HCT116 (cell line): Measurements from ENCODE around the gene DNAAF1. TPM values are rescaled to one million over a fixed set of nuclear protein-coding genes. Genes with fewer than 3 reads are reported as not detected.

Experiments
- ATAC-seq: fragments of 200-7000 bp; cut with Tn5 transposase; 2 replicates; pipeline ENCODE4 v1.9.1; 2020; ENCODE audit warnings: mild to moderate bottlenecking, moderate library complexity
- BruUV-seq: library from RNA; stranded (reverse); fragments of 400-500 nt; replicated peaks from 2 replicates; lab custom pipeline; 2021; lab: Mats Ljungman, UMichigan
- CTCF ChIA-PET: fragments of 300-600 bp; sonication (Branson Sonifier 250); formaldehyde crosslinking; loops from one replicate; lab custom pipeline; 2021; ENCODE audit warnings: antibody characterized with exemption; lab: Charles Lee
- POLR2A ChIA-PET: fragments of 300-600, 350-600 bp; sonication (Branson Sonifier 250); formaldehyde crosslinking; loops from one replicate; lab custom pipeline; 2021; ENCODE audit warnings: antibody characterized with exemption; lab: Charles Lee
- RAD21 ChIA-PET, 2 experiments: fragments of 300-600 bp; sonication (Branson Sonifier 250); formaldehyde crosslinking; loops; one replicate each; lab custom pipeline; 2023; ENCODE audit warnings: low total read pairs in 2 of 2; ENCODE audit not compliant: uncharacterized antibody in 2 of 2, unreplicated experiment in 2 of 2, low non-redundant PET in 1 of 2; lab: Charles Lee
- DNase-seq: peaks from one replicate; pipeline ENCODE4 v3.0.0-alpha.2; 2010; ENCODE audit warnings: low read depth, low spot score
- H2AFZ ChIP-seq: fragments of 200-600 bp; shearing (Covaris generic), sonication (generic); 2 replicates; pipeline ENCODE4 v1.6.1; 2017; ENCODE audit warnings: low read depth, mixed run types, mixed read lengths, antibody characterized with exemption, low read length; ENCODE audit not compliant: poor library complexity, severe bottlenecking
- H3K27ac ChIP-seq: 2 replicates; pipeline ENCODE4 v1.5.1; 2012; ENCODE audit warnings: low read depth, low read length
- H3K27me3 ChIP-seq: fragments of 200-600 bp; sonication (generic); 2 replicates; pipeline ENCODE4 v1.6.1; 2016; ENCODE audit warnings: mixed run types, low read length, mixed read lengths; ENCODE audit not compliant: insufficient read depth
- H3K36me3 ChIP-seq, 2 experiments: fragments of 200-500 bp in 1 of 2; fragments of 200-600 bp in 1 of 2; sonication (Bioruptor generic) in 1 of 2; sonication (generic) in 1 of 2; 2 replicates each; pipeline versions ENCODE4 v1.5.1 to v1.6.1; 2014 to 2016; ENCODE audit warnings: low read length in 2 of 2, inconsistent platforms in 1 of 2, mixed read lengths in 1 of 2, mixed run types in 1 of 2; ENCODE audit not compliant: insufficient read depth in 2 of 2, control insufficient read depth in 1 of 2
- H3K4me1 ChIP-seq, 2 experiments: fragments of 200-600 bp in 1 of 2; sonication (generic) in 1 of 2; 2 replicates each; pipeline versions ENCODE4 v1.5.1 to v1.6.1; 2012 to 2017; ENCODE audit warnings: low read length in 2 of 2, inconsistent platforms in 1 of 2, mild to moderate bottlenecking in 1 of 2, mixed read lengths in 1 of 2, mixed run types in 1 of 2, moderate library complexity in 1 of 2; ENCODE audit not compliant: insufficient read depth in 2 of 2, control insufficient read depth in 1 of 2
- H3K4me2 ChIP-seq: fragments of 200-600 bp; sonication (generic); 2 replicates; pipeline ENCODE4 v1.6.1; 2017; ENCODE audit warnings: mixed run types, low read length, mixed read lengths
- H3K4me3 ChIP-seq, 2 experiments: fragments of 200-600 bp in 1 of 2; sonication (generic) in 1 of 2; replicated peaks in 1 of 2; 2 replicates each; pipeline ENCODE4 v1.5.1; 2011 to 2016; ENCODE audit warnings: low read length in 2 of 2, control low read depth in 1 of 2, low read depth in 1 of 2, mild to moderate bottlenecking in 1 of 2, mixed read lengths in 1 of 2, mixed run types in 1 of 2
- H3K79me2 ChIP-seq: fragments of 200-600 bp; sonication (generic); 2 replicates; pipeline ENCODE4 v1.6.1; 2017; ENCODE audit warnings: mild to moderate bottlenecking, mixed run types, low read length, moderate library complexity, mixed read lengths; ENCODE audit not compliant: insufficient read depth
- H3K9ac ChIP-seq: fragments of 200-600 bp; sonication (generic); 2 replicates; pipeline ENCODE4 v1.6.1; 2016; ENCODE audit warnings: low read length, mixed read lengths
- H3K9me2 ChIP-seq: fragments of 200-600 bp; sonication (generic), shearing (Covaris generic); 2 replicates; pipeline ENCODE4 v1.6.1; 2017; ENCODE audit warnings: mixed run types, mild to moderate bottlenecking, moderate library complexity; ENCODE audit not compliant: insufficient read depth
- H3K9me3 ChIP-seq, 2 experiments: fragments of 200-500 bp in 1 of 2; fragments of 200-600 bp in 1 of 2; sonication (Bioruptor generic) in 1 of 2; sonication (generic) in 1 of 2; 2 replicates each; pipeline ENCODE4 v1.6.1; 2014 to 2017; ENCODE audit warnings: low read length in 2 of 2, mixed read lengths in 2 of 2, inconsistent platforms in 1 of 2, low read depth in 1 of 2, mild to moderate bottlenecking in 1 of 2, mixed run types in 1 of 2, moderate library complexity in 1 of 2; ENCODE audit not compliant: control insufficient read depth in 1 of 2, insufficient read depth in 1 of 2
- H4K20me1 ChIP-seq: fragments of 200-600 bp; sonication (generic), shearing (Covaris generic); 2 replicates; pipeline ENCODE4 v1.6.1; 2017; ENCODE audit warnings: mixed run types, mild to moderate bottlenecking, moderate library complexity; ENCODE audit not compliant: insufficient read depth
- CBX3 ChIP-seq: IDR thresholded peaks from 2 replicates; pipeline ENCODE4 v1.6.1; 2012; ENCODE audit warnings: low read depth
- CEBPB ChIP-seq: IDR thresholded peaks from 2 replicates; pipeline ENCODE4 v1.6.1; 2012; ENCODE audit warnings: low read depth
- EGR1 ChIP-seq: IDR thresholded peaks from 2 replicates; pipeline ENCODE4 v1.6.1; 2012; ENCODE audit warnings: low read depth
- EZH2 ChIP-seq: fragments of 200-600 bp; sonication (generic); IDR thresholded peaks from 2 replicates; pipeline ENCODE4 v1.6.1; 2017; ENCODE audit warnings: antibody characterized with exemption, mixed run types
- EZH2phosphoT487 ChIP-seq: fragments of 200-600 bp; IDR thresholded peaks from 2 replicates; pipeline ENCODE4 v1.6.1; 2018; ENCODE audit warnings: antibody characterized with exemption, borderline replicate concordance
- FOSL1 ChIP-seq: IDR thresholded peaks from 2 replicates; pipeline ENCODE4 v1.6.1; 2012; ENCODE audit warnings: low read depth
- POLR2A ChIP-seq: IDR thresholded peaks from 2 replicates; pipeline ENCODE4 v1.7.0; 2011; ENCODE audit warnings: borderline replicate concordance; ENCODE audit not compliant: insufficient read depth, insufficient read length; ENCODE audit errors: extremely low read depth
- POLR2AphosphoS5 ChIP-seq: IDR thresholded peaks from 2 replicates; pipeline ENCODE4 v1.6.1; 2011; ENCODE audit warnings: mild to moderate bottlenecking, low read depth, low read length, moderate library complexity
- RAD21 ChIP-seq: IDR thresholded peaks from 2 replicates; pipeline ENCODE4 v1.6.1; 2012; ENCODE audit warnings: low read depth, mild to moderate bottlenecking
- SIN3A ChIP-seq: IDR thresholded peaks from 2 replicates; pipeline ENCODE4 v1.6.1; 2012; ENCODE audit warnings: low read depth
- SP1 ChIP-seq: IDR thresholded peaks from 2 replicates; pipeline ENCODE4 v1.6.1; 2012; ENCODE audit warnings: low read depth
- SRF ChIP-seq: IDR thresholded peaks from 2 replicates; pipeline ENCODE4 v1.6.1; 2012; ENCODE audit warnings: low read depth
- TCF7L2 ChIP-seq: IDR thresholded peaks from 2 replicates; pipeline ENCODE4 v1.7.0; 2011; ENCODE audit warnings: borderline replicate concordance, inconsistent platforms; ENCODE audit not compliant: insufficient read depth, insufficient read length; ENCODE audit errors: extremely low read depth
- YY1 ChIP-seq: IDR thresholded peaks from 2 replicates; pipeline ENCODE4 v1.6.1; 2011; ENCODE audit warnings: low read length, low read depth, moderate library complexity, mild to moderate bottlenecking; ENCODE audit not compliant: insufficient replicate concordance; ENCODE audit errors: extremely low read depth
- ZFX ChIP-seq: fragments of 450-650 bp; IDR thresholded peaks from 2 replicates; pipeline ENCODE4 v1.6.1; 2017
- intact Hi-C: fragments of 100-400 bp; cut with micrococcal nuclease; formaldehyde crosslinking; loops from 2 replicates; pipeline ENCODE4 v1.10.0; 2022
- total RNA-seq: library from RNA; stranded (reverse); gene quantifications from one replicate; pipeline ENCODE4 v1.2.1, GENCODE V29; 2021; ENCODE audit not compliant: unreplicated experiment
- TF ChIP-seq, protein P1 (sequence below): IDR thresholded peaks from 2 replicates; pipeline ENCODE4 v1.6.1; 2012
- TF ChIP-seq, protein P2 (sequence below), 3 experiments: fragments of 200-600 bp in 1 of 3; sonication (generic) in 1 of 3; IDR thresholded peaks in 2 of 3; conservative IDR thresholded peaks in 1 of 3; 2 replicates each; pipeline ENCODE4 v1.5.1; 2012 to 2017; ENCODE audit warnings: low read depth in 2 of 3, low read length in 2 of 3, antibody characterized with exemption in 1 of 3, borderline replicate concordance in 1 of 3, control low read depth in 1 of 3, mild to moderate bottlenecking in 1 of 3, mixed read lengths in 1 of 3, mixed run types in 1 of 3, moderate library complexity in 1 of 3; ENCODE audit not compliant: insufficient read depth in 1 of 3
- TF ChIP-seq, protein P3 (sequence below): IDR thresholded peaks from 2 replicates; pipeline ENCODE4 v1.6.1; 2012
- TF ChIP-seq, protein P4 (sequence below): IDR thresholded peaks from 2 replicates; pipeline ENCODE4 v1.6.1; 2011; ENCODE audit warnings: mild to moderate bottlenecking, low read length, moderate library complexity; ENCODE audit not compliant: insufficient replicate concordance; ENCODE audit errors: extremely low read depth

The DNAAF1 gene
- total RNA-seq, 1 experiment from 2014 or later = 0.30 TPM

GRCh38 chr16:84212154-84212553 is 67.0 kb downstream of the DNAAF1 start:
- no peaks in the 10 kb centered on the region for H3K36me3 ChIP-seq
- no peaks in the 10 kb centered on the region for H3K9me2 ChIP-seq
- H3K9me3 ChIP-seq = no peaks in the 10 kb centered on the region
- H3K27me3 ChIP-seq = no peaks in the 10 kb centered on the region
- no TSS peak for BruUV-seq
- H3K4me1 ChIP-seq = no peaks in the 10 kb centered on the region
- no peak overlapping the region for H3K9ac ChIP-seq
- ChIA-PET POLR2A (no interaction called here), RAD21 (no interaction called here), CTCF (no interaction called here)
- no peaks in the 10 kb centered on the region for H3K79me2 ChIP-seq
- DNase-seq = no peak
- no peak overlapping the region for H3K4me2 ChIP-seq
- no peak for TF ChIP-seq RAD21
- no peak for TF ChIP-seq SP1
- no peak for TF ChIP-seq ZFX
- TF ChIP-seq TCF7L2 = no peak
- no peak for TF ChIP-seq SRF
- no peak for TF ChIP-seq POLR2AphosphoS5
- TF ChIP-seq CEBPB = no peak
- TF ChIP-seq CBX3 = no peak
- TF ChIP-seq, protein P1, sequence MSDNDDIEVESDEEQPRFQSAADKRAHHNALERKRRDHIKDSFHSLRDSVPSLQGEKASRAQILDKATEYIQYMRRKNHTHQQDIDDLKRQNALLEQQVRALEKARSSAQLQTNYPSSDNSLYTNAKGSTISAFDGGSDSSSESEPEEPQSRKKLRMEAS = no peak
- no peak for TF ChIP-seq SIN3A
- TF ChIP-seq YY1 = no peak
- TF ChIP-seq EGR1 = no peak
- TF ChIP-seq, protein P2, sequence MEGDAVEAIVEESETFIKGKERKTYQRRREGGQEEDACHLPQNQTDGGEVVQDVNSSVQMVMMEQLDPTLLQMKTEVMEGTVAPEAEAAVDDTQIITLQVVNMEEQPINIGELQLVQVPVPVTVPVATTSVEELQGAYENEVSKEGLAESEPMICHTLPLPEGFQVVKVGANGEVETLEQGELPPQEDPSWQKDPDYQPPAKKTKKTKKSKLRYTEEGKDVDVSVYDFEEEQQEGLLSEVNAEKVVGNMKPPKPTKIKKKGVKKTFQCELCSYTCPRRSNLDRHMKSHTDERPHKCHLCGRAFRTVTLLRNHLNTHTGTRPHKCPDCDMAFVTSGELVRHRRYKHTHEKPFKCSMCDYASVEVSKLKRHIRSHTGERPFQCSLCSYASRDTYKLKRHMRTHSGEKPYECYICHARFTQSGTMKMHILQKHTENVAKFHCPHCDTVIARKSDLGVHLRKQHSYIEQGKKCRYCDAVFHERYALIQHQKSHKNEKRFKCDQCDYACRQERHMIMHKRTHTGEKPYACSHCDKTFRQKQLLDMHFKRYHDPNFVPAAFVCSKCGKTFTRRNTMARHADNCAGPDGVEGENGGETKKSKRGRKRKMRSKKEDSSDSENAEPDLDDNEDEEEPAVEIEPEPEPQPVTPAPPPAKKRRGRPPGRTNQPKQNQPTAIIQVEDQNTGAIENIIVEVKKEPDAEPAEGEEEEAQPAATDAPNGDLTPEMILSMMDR (IDR thresholded peaks at IDR 0.05 in 2 of 3, conservative IDR thresholded peaks at IDR 0.05 in 1 of 3; ENCODE audit: borderline replicate concordance in 1 of 3, insufficient read depth in 1 of 3, low read depth in 2 of 3, low read length in 2 of 3) = no peak
- no peak for TF ChIP-seq EZH2
- TF ChIP-seq, protein P3, sequence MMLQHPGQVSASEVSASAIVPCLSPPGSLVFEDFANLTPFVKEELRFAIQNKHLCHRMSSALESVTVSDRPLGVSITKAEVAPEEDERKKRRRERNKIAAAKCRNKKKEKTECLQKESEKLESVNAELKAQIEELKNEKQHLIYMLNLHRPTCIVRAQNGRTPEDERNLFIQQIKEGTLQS = no peak
- TF ChIP-seq, protein P4, sequence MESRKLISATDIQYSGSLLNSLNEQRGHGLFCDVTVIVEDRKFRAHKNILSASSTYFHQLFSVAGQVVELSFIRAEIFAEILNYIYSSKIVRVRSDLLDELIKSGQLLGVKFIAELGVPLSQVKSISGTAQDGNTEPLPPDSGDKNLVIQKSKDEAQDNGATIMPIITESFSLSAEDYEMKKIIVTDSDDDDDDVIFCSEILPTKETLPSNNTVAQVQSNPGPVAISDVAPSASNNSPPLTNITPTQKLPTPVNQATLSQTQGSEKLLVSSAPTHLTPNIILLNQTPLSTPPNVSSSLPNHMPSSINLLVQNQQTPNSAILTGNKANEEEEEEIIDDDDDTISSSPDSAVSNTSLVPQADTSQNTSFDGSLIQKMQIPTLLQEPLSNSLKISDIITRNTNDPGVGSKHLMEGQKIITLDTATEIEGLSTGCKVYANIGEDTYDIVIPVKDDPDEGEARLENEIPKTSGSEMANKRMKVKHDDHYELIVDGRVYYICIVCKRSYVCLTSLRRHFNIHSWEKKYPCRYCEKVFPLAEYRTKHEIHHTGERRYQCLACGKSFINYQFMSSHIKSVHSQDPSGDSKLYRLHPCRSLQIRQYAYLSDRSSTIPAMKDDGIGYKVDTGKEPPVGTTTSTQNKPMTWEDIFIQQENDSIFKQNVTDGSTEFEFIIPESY = no peak
- TF ChIP-seq POLR2A = no peak
- no peak for TF ChIP-seq FOSL1
- no peak for TF ChIP-seq EZH2phosphoT487
- H2AFZ ChIP-seq = no peak overlapping the region
- intact Hi-C loops = no loop called here
- H4K20me1 ChIP-seq = no peaks in the 10 kb centered on the region
- no peak for ATAC-seq
- no peak overlapping the region for H3K4me3 ChIP-seq
- no peak overlapping the region for H3K27ac ChIP-seq
